Stomach smooth muscle (tissue), 2 donors: ENCODE measurements around the gene TYW1.
A peak's percentile ranks its signal among the peaks of the same experiment; 100 is the strongest.
"Not testable (repeated sequence)": the region's sequence is repeated elsewhere in the genome, so short reads cannot be mapped to it uniquely, and the experiment has no call there.

Source experiments
- H3K27ac ChIP-seq: one replicate; pipeline ENCODE4 v1.7.0; 2013; ENCODE audit warnings: mild to moderate bottlenecking, low read length, inconsistent platforms
- H3K27me3 ChIP-seq, 2 donors: one replicate each; pipeline ENCODE4 v1.7.0; 2013; ENCODE audit warnings: low read length in 2 of 2; ENCODE audit not compliant: insufficient read depth in 2 of 2, control insufficient read depth in 1 of 2
- H3K36me3 ChIP-seq, 2 donors: one replicate each; pipeline ENCODE4 v1.7.0; 2013; ENCODE audit warnings: low read length in 2 of 2; ENCODE audit not compliant: control insufficient read depth in 2 of 2, insufficient read depth in 2 of 2
- H3K4me1 ChIP-seq: one replicate; pipeline ENCODE4 v1.7.0; 2013; ENCODE audit warnings: low read length; ENCODE audit not compliant: control insufficient read depth, insufficient read depth
- H3K4me3 ChIP-seq, 2 donors: one replicate each; pipeline ENCODE4 v1.7.0; 2013; ENCODE audit warnings: low read length in 2 of 2
- H3K9ac ChIP-seq, 2 donors: one replicate each; pipeline ENCODE4 v1.7.0; 2013; ENCODE audit warnings: low read length in 2 of 2, mild to moderate bottlenecking in 1 of 2
- H3K9me3 ChIP-seq, 2 donors: one replicate each; pipeline ENCODE4 v1.7.0; 2013; ENCODE audit warnings: low read length in 2 of 2; ENCODE audit not compliant: control insufficient read depth in 2 of 2
- donor health status: healthy.
- donor health status: Pancreatic carcinoma.

Gene TYW1

GRCh38 chr7:66995050-66995776 is 1.4 kb upstream of the TYW1 start, which contains the start of gene SBDS:
SBDS (minus strand) TSS chr7:66995586; CDS start chr7:66995417, 169 bp downstream.
- not testable (repeated sequence) for H3K9me3 ChIP-seq, H3K4me1 ChIP-seq, H3K27me3 ChIP-seq
- peak within 1 kb of the TSS; percentile 97 for H3K9ac ChIP-seq
- H3K36me3 ChIP-seq, result peaks cover 9 to 14% of the 10 kb centered on the region in 2 donors
- peak within 1 kb of the TSS; percentile 98 for H3K27ac ChIP-seq
- H3K4me3 ChIP-seq, result peak within 1 kb of the TSS; percentile 85 to 87

GRCh38 chr7:67000601-67001258 is 4.1 kb downstream of the TYW1 start:
- H3K27me3 ChIP-seq, H3K36me3 ChIP-seq, H3K4me3 ChIP-seq, H3K4me1 ChIP-seq, H3K27ac ChIP-seq, H3K9me3 ChIP-seq, H3K9ac ChIP-seq: not testable (repeated sequence)

DNA sequence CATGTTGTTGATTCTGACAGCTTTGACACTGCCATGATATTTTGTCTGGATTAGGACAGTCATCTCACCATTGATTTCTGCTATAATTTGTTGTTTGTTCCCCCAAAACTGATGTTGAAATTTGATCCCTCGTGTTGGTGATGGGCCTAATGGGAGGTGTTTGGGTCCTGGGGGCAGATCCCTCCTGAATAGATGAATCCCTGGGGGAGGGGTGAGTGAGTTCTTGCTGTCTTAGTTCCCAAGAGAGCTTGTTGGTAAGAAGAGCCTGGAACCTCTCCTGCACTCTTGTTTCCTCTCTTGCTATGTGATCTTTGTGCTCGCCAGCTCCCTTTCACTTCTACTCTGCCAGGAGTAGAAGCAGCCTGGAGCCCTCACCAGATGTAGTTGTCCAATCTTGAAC is 7.5 kb downstream of the TYW1 start:
- not testable (repeated sequence) for H3K9ac ChIP-seq, H3K27ac ChIP-seq, H3K9me3 ChIP-seq, H3K4me1 ChIP-seq, H3K4me3 ChIP-seq, H3K27me3 ChIP-seq
- H3K36me3 ChIP-seq, result peaks cover 2 to 10% of the 10 kb centered on the region in 2 donors

- H3K9ac ChIP-seq, result no peak overlapping the region
- no peaks in the 10 kb centered on the region for H3K27me3 ChIP-seq
- peaks cover 9 to 17% of the 10 kb centered on the region in 2 donors for H3K36me3 ChIP-seq
- H3K27ac ChIP-seq, result no peak overlapping the region
- no peaks in the 10 kb centered on the region for H3K4me1 ChIP-seq
- H3K4me3 ChIP-seq, result no peak overlapping the region
- no peaks in the 10 kb centered on the region for H3K9me3 ChIP-seq
These were observed 10.3 kb downstream of the TYW1 start for GRCh38 chr7:67006965-67007364.

GRCh38 chr7:67008260-67008659 is 11.6 kb downstream of the TYW1 start:
- Histone ChIP-seq H3K9ac (no peak overlapping the region), H3K9me3 (no peaks in the 10 kb centered on the region), H3K27me3 (no peaks in the 10 kb centered on the region), H3K4me3 (no peak overlapping the region), H3K36me3 (peaks cover 9 to 17% of the 10 kb centered on the region in 2 donors), H3K4me1 (no peaks in the 10 kb centered on the region), H3K27ac (no peak overlapping the region)

DNA sequence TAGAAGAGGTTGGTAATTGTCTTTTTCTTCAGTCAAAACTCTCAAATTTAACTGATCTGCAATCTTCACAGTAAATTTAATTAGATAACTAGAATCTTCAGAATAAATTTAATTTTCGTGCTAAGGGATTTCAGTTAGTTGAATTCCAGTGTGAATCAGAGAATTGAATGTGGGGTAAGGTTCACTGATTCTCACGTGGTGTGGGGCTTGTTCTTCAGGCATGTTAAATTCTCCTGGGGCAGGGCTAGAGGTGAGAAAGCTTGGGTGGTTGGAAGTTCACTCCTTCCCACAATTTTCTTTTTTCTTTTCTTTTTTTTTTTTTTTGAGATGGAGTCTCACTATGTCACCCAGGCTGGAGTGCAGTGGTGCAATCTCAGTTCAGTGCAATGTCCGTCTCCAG is 13.0 kb downstream of the TYW1 start:
- not testable (repeated sequence) for H3K4me3 ChIP-seq, H3K4me1 ChIP-seq, H3K9me3 ChIP-seq, H3K27me3 ChIP-seq, H3K27ac ChIP-seq, H3K9ac ChIP-seq
- peaks cover 13 to 17% of the 10 kb centered on the region in 2 donors for H3K36me3 ChIP-seq

GRCh38 chr7:67014076-67014622 is 17.5 kb downstream of the TYW1 start:
- peaks cover 11 to 12% of the 10 kb centered on the region in 2 donors for H3K36me3 ChIP-seq
- not testable (repeated sequence) for H3K27ac ChIP-seq

DNA sequence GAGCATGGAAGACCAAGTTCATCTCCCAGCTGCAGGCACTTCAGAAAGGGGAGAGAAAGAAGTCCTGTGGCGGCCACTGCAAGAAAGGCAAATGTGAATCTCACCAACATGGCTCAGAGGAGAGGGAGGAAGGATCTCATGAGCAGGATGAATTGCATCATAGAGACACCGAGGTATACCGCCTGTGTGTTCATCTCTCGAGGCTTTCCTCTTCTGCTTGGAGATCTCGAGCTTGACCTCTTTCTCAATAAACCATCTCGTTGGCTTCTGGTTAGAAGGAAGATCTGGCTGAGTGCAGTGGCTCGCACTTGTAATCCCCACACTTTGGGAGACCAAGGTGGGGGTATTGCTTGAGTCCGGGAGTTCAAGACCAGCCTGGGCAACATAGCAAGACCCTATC is 21.3 kb downstream of the TYW1 start:
- not testable (repeated sequence) for H3K9me3 ChIP-seq, H3K27ac ChIP-seq, H3K27me3 ChIP-seq, H3K4me3 ChIP-seq, H3K9ac ChIP-seq, H3K4me1 ChIP-seq
- H3K36me3 ChIP-seq, result peaks cover 12 to 20% of the 10 kb centered on the region in 2 donors

More at GRCh38 chr7:67014076-67014622, 17.5 kb downstream of the TYW1 start:
- H3K9ac ChIP-seq, H3K27me3 ChIP-seq, H3K4me3 ChIP-seq, H3K9me3 ChIP-seq, H3K4me1 ChIP-seq: not testable (repeated sequence)

DNA sequence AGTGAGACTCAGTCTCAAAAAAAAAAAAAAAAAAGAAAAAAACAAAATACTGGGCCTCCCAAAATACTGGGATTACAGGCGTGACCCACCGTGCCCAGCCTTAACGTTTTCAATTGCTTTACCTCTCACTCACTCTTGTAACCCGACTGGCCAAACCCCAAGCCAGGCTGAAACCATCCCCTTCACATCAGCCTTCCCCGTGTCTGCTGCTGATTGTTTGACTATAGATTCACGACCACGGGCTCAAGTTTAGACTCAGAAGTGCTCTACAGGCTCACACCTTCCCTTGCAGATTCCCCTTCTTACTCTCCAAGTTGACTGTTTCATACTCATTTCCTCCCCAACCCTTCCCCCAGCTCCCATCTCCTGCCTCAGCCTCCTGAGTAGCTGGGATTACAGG is 22.3 kb downstream of the TYW1 start:
- Histone ChIP-seq H3K36me3 (peaks cover 12 to 20% of the 10 kb centered on the region in 2 donors), H3K4me1 (no peaks in the 10 kb centered on the region), H3K9ac (no peak overlapping the region), H3K4me3 (no peak overlapping the region), H3K27ac (no peak overlapping the region), H3K27me3 (no peaks in the 10 kb centered on the region), H3K9me3 (no peaks in the 10 kb centered on the region)

- Histone ChIP-seq H3K27ac (no peak overlapping the region), H3K36me3 (peaks cover 8 to 20% of the 10 kb centered on the region in 2 donors)
These were observed 23.1 kb downstream of the TYW1 start for GRCh38 chr7:67019562-67020390.

More at GRCh38 chr7:67019562-67020390, 23.1 kb downstream of the TYW1 start:
- Histone ChIP-seq H3K4me1 (no peaks in the 10 kb centered on the region), H3K4me3 (no peak overlapping the region), H3K9ac (no peak overlapping the region), H3K27me3 (no peaks in the 10 kb centered on the region), H3K9me3 (no peaks in the 10 kb centered on the region)
